Activated CD4-positive, alpha-beta T cell treated with anti-CD3 and anti-CD28 coated beads, Interleukin-2, amount 50 U/mL, for 16 hours (primary cell): ENCODE data around the gene RMDN3.

ENCODE experiments used
- DNase-seq: peaks from one replicate; pipeline ENCODE4 v3.0.0-alpha.2; 2020

RMDN3 gene

DNA sequence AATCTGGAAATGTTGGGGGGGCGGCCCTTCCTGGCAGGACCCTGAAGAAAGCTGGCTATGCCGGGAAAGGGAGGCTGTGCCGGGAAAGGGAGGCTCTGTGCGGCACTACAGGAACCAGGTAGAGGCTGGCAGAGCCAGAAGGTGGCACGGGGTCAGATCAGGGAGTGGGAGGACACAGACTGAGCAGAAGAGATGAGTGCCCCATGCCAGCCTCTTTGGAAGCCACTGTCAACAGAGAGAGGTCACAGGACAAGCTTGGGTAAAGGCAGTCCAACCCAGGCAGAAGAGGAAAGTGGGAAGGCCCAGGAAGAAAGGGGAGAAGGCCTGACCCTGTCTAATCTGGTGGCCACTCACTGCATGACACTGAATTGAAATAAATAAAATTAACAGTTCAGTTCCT lies 16.2 kb upstream of the RMDN3 start:
- no peak for DNase-seq

DNA sequence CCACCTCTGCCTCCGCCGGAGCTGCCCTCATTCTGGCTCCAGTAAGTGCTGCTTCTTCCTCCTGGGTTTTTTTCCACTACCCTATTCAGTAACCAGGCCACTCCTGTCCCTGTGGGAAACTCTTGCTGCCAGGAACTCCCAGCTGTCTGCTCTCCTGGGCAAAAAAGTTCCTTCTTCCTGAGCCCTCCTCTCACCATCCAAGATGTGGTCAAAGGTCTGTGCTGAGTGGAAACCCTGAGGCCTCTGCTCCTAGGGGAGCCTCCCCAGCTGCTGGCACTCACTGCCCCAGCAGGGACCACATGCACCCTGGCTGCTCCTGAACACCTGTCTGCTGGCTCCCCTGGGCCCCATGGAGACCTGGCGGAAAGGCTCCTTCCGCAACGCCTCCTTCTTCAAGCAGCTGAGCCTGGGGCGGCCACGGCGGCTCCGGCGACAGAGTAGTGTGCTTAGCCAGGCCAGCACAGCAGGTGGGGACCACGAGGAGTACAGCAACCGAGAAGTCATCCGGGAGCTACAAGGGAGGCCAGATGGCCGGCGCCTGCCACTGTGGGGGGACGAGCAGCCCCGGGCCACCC lies 15.2 kb upstream of the RMDN3 start:
- DNase-seq = no peak

DNA sequence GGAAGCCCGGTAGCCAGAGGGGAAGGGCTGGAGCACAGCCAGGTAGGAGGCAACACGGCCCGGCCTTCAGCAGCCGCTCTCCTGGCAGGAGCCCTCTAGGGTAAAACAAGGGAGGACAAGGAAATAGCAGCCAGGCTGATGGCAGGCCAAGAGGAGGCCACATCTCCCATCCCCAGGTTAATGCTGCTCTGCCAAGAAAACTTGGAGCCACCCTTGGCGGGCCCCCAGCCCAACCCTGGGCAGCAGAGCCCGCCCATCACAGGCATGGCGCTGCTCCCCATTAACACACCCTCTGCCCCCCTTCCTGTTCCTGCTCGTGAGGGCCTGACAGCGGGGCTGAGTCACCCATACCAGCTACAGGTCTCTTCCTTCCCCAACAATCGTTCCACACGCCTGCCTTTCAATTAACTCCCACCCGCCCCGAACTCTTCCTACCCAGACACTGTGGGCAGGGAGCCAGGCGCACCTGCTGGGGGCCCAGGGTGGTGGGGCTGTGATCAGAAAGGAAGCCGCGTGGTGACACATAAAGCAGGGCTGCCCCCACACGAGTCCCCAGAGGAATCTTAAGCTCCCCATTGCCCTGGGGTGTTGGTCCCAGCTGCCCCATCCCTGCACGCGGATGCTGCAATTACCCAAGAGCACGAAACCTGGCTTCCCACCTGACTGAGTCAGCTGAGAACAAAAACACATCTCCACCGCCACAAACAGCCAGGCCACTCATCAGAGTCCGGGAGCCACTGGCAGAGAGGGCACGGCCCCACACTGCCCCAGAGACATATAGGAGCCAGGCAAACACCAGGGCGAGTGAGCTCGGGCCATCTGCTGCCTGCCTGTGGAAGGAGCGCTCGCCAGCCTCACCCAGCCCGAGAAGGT lies 14.5 kb upstream of the RMDN3 start, which contains the start of gene C15orf62:
C15orf62 (plus strand) TSS at position 707 of the 873 bp plus-strand sequence. CDS start 516 bp downstream, outside the sequence.
- DNase-seq = no peak

DNA sequence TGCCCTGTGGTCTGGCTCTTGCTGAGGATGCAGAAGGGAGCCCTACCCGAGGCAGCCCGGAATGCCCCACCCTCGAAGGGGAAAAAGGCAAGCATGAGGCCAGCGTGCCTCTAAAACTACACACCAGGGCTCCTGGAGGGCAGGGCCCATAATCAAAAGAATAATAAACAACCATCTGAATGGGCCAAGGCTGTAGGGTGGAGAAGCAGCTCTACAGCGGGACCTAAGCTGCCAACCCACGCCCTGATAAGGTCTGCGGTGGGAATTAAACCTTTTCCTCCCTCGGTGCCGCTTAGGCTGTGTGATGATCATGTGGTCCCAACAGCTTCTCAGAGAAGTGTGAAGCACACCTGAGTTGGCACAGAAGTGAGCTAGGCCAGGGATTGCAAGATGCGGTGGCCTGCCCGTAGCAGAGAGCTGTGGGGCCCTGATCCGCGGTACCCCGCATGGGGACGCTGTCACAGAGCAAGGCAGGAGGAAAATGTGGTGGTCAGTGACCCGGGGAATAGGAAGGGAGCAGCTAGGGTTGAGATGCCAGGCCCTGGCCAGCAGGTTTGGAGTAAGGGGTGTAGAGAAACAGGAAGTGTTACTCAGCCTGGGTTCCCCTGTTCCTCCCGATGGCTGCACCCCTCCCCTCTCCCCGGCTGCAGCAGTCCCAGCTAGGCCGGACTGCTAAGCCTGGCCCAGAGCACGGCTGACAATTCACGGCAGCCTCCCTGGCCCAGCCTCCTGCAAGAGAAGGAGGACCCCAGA lies 13.6 kb upstream of the RMDN3 start:
- no peak for DNase-seq

DNA sequence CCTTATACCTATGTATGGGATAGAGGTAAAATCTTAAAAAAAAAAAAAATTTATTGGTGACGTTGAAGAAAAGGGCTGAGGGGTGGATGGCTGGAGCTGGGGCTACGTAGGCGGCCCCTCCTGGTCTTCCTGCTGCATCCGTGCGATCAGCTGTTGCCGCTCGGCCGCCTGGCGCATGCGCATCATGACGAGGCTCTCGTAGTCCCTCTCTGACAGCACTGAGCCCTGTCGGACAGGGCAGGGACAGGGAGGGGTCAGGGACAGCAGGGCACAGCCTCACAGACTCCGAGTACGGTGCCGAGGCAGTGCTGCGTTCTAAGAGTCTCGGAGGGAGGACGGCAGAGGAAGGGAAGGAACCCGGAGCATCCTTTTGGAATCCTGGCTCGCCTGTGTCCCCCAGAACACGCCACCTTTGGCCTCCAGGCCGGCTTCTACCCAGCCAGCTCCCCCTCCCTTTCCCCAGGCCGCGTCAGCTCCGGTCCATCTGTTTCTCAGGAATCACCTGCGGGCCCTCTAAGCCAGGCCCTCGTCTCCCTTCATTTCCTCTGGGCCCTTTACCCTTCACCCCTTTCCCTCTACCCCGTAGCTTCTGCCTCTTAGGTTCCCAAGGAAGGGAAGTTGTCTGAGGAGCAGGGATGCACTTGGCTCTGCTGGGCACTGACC lies 12.9 kb upstream of the RMDN3 start:
- DNase-seq = no peak

DNA sequence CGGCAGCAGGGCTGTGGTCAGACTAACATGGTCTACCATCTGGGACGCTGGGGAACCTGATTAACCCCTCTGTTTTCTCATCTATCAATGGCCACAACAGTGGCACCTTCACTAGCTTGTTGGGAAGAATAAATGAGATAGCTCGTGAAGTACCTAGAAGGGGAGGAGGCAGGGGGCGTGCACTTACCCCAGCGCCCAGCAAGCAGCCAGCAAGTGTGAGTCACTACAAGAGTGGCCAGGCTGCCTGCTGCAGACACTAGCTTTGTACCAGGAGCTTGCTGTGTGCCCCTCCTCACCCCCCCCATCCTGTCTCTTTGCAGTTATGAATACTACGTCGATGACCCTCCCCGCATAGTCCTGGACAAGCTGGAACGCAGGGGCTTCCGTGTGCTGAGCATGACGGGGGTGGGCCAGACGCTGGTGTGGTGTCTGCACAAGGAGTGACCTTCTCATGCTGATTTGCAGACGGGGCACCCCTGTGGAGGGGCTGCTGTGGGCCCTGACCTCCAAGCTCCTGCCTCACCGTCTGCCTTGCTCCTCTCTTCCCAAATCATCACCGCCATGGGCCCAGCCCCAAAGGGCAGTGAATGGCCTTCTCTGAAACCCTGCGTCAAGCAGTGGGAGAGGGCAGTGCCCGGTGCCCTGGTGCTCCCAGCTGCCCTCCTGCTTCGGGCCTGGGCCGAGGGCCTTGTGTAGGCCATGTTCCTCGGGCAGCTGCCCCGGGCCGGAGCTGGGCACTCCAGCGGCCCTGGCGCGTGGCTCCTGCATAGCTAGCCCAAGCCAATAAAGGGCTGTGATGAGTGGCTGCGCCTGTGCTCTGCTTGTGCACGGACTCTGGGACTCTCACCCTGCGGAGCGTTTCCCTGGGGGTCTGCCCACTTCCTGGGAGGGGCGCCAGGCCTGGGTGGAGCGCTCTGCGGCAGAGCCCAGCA lies 12.1 kb upstream of the RMDN3 start:
- DNase-seq = no peak

DNA sequence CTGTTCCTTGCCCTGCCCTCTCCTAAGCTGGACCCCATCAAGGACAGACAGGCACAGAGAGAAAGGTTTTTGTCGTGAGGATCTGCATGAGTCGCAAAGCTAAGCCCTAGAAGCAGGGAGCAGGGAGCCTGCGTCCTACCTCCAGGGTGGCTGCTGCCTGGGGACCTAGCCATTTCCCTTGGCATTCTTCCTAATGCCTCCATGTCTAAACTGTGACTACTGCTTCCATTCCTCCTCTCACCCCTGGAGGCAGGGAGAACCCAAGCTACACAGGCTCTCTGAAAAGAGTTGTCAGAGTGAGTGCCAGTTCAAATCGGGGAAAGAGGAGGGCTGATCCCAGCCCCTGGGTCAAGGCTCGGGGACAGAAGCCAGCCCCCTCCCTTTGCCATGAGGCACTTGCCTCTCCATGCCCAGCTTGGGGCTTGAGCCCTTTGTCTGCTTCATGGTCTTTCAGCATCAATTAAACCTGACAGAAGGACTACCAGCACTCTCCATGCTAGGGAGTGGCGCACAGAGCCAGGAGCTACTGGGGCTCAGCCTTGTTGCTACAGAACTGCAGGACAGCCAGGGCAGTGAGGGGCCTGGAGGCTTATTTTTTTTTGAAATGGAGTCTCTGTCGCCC lies 11.3 kb upstream of the RMDN3 start:
- no peak for DNase-seq

DNA sequence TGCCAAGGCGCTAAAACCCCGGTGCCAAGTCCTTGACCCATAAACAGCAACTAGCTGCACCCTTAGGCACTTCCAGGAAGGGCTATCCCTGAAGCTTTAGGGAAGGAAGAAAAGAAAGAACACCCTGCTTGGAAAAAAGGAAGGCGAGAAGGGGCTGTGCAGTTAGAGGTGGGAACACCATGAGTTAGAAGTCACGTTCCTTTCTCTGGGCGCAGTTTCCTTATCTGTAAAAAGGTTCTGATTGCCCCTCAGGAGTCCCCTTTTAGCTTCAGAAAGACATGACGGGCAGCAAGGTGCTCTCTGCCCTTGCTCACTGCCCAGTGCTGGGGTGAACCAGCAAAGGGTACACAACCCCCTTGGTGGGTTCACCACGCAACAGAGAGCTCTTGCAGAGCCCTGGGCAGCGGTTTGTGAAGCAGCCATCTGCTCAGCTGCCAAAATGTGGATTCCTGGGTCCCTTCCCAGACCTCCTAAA lies 9.6 kb upstream of the RMDN3 start:
- DNase-seq = no peak

DNA sequence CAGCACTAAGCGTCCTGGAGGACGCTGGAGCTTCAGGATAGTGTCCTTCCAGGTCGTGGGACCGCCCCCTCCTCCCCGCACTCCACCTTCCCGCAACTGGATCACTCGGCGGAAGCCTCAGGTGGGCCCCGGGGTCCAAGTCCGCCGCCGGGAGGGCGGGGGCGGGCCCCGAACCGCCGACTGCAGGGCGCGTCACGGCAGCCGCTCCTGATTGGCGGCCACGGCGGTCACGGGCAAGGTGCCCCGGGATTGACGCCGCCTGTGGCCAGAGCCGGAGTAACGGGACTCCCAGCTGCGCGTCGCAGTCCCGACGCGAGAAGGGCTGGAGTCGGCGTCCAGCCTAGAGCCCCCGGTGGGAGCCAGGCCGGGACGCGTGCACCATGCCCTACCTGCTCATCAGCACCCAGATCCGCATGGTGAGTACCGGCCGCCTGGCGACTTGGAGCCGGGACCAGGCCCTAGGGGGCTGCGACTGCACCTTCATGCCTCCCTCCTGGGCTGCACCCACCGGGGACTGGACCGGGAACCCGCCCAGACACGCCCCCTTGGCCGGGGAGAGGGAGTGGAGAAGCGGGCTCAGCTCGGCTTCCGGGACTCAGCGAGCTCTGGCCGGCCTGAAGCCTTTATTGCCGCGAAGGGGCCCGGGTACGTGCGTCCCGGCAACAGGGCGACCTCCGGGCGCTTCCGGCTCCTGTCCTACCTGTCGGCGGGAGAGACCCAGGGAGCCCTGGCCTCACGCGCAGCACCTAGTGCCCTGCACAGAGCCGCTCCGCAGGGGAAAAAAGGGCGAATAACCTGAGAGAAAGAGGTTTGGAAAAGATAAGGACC lies 9.0 kb upstream of the RMDN3 start, which contains the start of gene GCHFR:
GCHFR (plus strand) TSS at position 268 of the 828 bp plus-strand sequence; CDS start at position 381, 113 bp downstream.
- peak; percentile 66 for DNase-seq

DNA sequence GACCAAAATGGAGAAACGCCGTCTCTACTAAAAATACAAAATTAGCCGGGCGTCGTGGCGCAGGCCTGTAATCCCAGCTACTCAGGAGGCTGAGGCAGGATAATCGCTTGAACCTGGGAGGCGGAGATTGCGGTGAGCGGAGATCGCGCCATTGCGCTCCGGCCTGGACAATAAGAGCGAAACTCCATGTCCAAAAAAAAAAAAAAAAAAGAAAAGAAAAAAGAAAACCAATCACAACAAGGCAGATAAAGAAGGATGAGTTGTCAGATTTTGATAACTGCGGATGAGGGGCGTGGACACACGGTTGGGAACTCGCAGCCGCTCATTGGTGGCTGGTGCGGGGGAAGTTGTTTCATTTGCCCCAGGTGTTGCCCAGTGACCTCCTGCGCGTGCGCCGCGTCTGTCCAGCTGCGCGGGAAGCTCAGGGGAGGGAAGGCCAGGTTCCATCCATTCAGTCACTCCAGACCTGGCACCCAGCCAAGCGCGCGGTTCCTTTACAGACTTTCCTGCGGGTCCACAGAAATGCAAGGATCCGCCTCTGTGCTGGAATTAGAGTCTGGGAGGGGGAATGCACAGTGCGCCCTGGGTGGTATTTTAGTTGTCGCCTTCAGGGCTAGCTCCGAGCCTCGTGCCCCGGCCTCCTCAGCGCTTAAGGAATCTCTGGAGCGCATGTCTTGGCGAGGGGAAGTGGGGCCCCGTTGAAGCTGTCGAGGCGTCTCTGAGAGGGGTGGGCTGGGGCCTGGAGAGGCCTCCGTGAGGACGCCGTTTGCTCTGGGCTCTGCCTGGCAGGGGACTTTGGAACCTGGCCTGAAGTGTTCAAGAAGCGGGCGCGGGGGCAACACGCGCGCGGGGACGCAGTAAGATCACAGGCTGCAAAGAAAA lies 8.1 kb upstream of the RMDN3 start:
- peak; percentile 37 for DNase-seq

DNA sequence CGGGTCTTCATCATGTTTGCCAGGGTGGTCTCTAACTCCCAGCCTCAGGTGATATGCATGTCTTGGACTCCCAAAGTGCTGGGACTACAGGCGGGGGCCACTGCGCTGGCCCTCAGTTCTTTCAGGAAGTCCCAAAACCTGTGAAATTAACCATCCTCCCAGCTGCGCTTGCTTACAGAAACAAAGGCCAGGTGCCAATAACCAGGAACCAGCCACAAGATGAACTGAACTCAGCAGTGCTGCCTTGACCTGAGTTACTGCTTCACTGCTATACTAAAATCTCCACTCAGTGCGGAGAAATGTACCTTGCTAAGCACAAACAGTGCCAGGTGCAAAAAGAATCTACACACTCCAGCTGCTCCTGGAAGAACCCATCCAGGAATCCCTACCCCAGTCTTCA lies 4.9 kb upstream of the RMDN3 start:
- DNase-seq = no peak

DNA sequence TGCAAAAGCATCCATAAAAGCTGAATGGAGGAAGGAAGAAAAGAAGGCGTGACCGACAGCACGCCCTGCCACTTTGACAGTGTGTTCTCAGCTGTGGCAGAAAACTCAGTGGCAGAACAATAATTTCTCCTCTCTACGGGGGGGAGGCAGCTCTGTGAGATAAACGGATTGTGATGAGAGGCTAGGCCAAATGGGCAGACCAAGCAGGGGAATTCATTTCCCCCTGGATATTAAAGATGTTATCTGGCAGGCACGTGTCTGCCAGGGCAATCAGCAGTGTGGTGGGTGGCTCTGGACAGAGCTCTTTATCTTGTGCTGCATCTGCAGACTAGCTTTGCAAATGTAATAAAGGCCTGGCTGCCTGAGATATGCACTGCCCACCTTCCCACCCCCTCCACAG lies 1.9 kb upstream of the RMDN3 start:
- DNase-seq = no peak

DNA sequence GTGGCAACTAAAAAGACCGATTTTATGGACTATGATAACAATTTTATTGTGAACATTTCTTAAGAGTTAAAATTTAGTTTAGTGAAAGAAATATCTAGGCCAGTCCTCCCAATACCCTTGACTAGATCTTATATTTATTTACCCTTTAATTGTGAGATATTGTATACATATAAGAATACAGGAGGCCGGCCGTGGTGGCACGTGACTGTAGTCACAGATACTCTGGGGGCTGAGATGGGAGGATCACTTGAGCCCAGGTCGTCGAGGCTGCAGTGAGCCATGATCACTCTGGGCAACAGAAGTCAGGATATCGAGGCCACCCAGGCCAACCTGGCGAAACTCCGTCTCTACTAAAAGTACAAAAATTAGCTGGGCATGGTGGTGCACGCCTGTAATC lies 756 bp upstream of the RMDN3 start:
- no peak for DNase-seq

DNA sequence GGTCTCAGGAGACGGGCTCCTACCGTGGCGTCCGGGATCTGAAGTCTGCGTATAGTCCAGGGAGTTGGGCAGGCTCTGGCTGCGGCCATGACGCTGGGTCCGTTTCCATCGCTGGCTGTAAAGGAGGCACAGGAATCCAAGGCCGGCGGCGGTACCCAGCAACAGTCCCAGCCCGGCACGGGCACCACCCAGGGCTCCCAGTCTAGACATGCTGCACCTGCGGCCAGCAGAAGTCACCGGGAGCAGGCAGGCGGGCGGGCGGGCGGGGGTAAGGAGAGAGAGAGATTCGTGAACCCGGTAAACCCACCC lies 526 bp downstream of the RMDN3 start:
- no peak for DNase-seq

DNA sequence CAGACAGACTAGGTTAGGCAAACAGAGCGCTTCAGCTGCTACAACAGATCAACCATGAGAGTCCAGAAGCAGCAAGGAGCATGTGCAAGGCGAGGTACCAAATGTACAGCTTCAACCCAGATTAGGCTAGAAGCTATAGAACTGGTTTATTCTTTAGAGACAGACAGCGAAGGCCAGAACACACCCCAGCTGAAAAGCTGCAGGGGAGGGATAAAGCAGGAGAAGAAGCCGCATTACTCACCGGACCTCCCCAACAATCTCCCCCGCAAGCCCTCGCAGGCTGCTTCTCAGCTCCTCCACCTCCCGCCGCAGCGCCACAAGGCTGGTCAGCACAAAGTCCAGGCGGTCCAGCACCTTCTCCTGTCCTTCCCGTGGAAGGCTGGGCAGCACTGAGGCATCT lies 3.3 kb downstream of the RMDN3 start:
- no peak for DNase-seq

DNA sequence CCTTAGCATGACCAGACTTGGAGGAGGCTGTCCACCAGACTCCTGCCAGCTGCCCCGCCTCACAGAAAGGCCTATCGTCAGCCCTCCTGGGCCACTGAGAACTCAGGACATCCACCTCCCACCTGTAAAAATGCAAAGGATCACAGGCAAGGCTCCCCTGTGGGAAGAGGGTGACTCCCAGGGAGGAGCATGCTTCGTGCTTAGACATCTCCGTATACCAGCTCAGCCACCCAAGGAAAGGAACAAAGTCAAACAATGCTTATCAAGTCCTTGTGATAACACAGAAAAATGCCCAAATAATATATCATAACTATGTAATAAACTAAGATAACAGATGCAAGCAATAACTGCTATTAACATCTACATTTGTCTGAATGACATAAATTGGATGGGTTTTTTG lies 4.2 kb downstream of the RMDN3 start:
- no peak for DNase-seq

DNA sequence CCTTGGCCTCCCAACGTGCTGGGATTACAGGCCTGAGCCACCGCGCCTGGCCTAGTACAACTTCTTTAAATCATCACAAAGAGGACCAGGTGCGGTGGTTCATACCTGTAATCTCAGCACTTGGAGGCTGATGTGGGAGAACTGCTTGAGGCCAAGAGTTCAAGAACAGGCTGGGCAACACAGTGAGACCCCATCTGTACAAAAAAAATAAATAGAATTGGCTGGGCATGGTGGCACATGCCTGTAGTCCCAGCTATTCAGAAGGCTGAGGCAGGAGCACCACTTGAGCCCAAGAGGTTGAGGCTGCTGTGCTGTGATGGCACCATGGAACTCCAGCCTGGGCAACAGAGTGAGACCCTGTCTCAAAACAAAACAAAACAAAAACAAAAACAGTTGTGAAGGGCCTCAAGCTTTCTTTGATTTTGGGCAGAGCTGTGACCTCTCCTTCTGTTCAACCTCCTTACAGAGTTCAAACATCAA lies 5.9 kb downstream of the RMDN3 start:
- no peak for DNase-seq

DNA sequence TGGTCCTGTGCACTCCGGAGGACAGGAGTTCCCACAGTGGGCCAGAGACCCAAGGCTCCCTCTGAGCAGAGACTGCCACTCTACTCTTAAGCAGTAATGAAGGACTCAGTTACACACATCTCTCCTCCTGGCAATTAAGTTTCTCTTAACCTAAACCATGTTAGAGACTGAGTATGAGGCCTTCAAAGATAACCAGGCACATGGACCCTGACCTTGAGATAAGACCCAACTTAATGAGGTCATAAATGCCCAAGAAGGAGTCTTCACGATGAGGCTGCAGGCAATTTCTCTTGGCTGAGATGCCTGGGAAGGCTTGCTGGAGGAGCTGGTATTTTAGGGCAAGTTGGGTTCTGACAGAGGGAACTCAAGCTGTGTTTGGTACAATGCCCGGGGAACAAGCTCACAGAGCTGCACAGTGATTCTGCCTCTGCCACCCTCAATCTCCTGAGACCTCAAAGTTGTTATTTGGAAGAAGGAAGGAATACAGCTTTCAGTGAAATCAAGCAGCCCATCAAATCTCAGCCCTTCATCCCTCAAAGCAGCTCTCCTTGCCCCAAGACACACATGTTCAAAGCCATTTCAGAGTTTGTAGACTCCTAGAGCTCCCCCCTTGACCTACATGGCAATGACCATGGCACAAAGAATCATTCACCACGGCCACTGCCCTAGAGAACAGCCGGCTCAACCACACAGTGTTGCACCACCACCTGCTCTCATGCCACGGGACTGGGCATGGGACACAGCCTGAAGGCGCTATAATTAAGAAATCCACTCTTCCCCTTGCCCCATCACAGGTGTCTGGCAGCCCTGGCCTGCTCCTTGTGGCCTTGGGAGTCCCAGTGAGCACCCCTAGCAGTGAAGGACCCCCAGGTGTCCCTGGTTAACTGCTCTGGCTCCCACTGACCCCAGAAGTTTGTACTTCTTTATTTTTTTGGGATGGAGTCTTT lies 7.1 kb downstream of the RMDN3 start:
- no peak for DNase-seq
